GM19324 (cell line): ENCODE results near the gene PRR15.

Source experiments
- ATAC-seq: cut with Tn5 transposase; IDR thresholded peaks from one replicate; pipeline ENCODE4 v1.9.1; 2021; ENCODE audit warnings: mild to moderate bottlenecking, moderate library complexity; ENCODE audit not compliant: unreplicated experiment, low FRiP score

PRR15 gene

GRCh38 chr7:29607889-29608288, 44.3 kb downstream of the PRR15 start:
- no peak for ATAC-seq

DNA sequence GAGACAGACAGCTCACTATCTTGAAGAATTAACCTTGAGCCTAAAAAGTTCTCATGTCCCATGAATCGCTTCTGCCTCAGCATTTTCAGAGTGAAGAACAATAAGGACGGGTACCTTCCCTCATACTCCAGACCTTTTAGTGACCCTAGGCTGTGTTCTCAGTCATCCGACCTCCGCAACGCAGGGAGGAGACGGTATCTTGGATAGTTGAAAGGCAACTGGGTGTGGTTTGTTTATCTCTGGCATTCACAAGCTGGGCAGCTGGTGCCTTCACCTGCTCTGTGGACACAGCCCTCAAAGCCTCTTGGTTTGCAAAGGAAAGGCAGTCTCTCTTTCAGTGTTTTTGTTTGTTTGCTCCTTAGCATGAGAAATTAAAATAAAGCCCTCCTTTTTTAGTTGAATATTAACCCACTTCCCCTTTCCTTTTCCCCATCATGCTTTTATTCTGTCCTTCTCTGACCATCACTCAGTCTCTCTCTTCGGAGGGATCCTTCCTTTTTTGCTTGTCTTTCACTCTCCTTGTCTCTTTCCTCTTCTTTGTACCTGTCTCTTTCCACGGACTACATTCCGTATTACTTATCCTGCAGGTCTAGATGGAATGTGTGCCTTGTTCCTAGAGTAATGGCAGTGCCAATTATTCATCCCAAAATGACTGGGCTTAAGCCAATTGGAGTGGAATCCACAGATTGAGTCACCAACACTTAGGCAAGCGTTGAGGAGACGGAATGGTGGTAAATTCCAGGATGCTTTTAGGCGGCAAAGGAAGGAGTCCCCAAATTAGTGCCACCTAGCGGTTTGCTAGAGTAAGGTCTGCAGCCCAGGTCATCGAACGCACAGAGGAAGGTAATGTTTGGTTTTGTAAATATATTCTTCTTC, 45.8 kb downstream of the PRR15 start:
- ATAC-seq = no peak

DNA sequence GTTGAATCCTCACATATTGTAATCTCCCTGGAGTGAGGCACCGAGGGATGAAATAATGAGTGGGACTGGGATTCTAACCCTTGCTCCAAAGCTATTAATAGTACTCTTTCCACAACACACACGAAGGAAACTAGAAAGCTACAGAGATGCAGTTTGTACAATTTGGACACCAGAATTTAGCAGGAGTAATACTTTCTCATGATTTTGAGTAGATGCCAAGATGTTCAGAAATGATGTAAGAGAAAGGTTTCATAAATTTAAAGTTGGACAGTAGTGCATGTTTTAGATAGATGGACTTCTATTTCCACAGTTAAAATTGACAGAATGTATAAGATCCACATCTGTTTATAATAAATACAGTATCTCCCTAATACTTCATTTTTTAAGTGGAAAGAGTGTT, 46.5 kb downstream of the PRR15 start:
- no peak for ATAC-seq

DNA sequence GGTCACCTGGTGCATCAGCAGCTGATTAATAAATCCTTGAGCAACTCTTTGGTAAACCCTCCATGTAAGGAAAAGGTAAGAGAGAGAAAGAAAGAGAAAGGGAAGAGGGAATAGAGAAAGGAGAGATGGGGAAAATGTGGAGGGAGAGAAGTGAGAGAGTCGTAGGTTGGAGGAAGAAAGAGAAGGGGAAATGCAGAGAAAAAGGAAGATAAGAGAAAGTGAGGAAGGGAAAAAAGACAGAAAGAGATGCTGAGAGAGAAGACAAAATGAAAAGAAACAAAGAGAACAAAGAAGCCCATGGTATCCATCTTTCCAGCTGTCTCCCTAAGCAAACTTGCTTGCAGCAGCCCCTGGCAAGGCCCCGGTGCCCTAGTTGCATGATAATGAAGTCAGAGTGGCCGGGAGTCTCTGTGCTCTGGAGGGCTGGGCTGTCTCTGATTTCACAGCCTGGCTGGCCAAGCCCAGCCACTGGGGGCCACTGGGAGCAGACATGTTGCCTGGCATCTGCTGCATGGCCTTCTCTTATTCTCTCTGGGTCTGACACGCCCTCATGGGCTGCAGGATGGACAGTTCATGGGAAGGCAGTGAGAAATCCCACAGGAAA, 48.4 kb downstream of the PRR15 start:
- ATAC-seq = no peak

GRCh38 chr7:29612596-29612995, 49.0 kb downstream of the PRR15 start:
- ATAC-seq = no peak

DNA sequence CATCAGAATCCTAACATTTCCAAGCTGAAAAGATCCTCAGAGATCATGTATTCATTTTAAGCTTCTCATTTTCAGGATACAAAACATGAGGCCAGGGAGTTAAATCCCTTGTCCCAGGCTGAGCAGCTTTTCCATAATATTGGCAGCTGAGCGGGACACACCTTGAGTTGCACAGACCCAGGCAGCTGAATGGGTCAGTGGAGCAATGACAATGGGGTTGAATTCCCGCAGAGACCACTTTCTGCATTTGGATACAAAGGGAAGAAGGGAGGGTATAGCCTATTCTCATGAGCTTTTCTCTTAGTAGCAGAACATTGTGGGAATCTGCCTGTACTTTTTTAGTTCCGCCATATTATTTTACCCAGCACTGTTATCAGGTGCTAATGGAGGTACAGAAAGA, 49.5 kb downstream of the PRR15 start:
- no peak for ATAC-seq

GRCh38 chr7:29614229-29614628, 50.6 kb downstream of the PRR15 start:
- ATAC-seq = no peak
